GM12878 (cell line): ENCODE results near the gene ANXA10. TPM values are rescaled to one million over a fixed set of nuclear protein-coding genes. Genes with fewer than 3 reads are reported as not detected.

Experiments
- ATAC-seq: fragments of 200-7000 bp; cut with Tn5 transposase; 3 replicates; pipeline ENCODE4 v1.9.1; 2020; ENCODE audit warnings: mild to moderate bottlenecking, moderate library complexity
- BruUV-seq: library from RNA; stranded (reverse); fragments of 400-500 nt; replicated peaks from 2 replicates; lab custom pipeline; 2021; lab: Mats Ljungman, UMichigan
- CTCF ChIA-PET: fragments of 300-600 bp; sonication (Branson Sonifier 250); formaldehyde crosslinking; extraction: SDS; loops from one replicate; lab custom pipeline; 2021; ENCODE audit warnings: inconsistent platforms; lab: Yijun Ruan, JAX
- POLR2A ChIA-PET: fragments of 350-600 bp; formaldehyde crosslinking; extraction: SDS; loops from one replicate; lab custom pipeline; 2021; ENCODE audit warnings: inconsistent platforms; lab: Charles Lee
- RAD21 ChIA-PET: fragments of 300-600 bp; sonication (Branson Sonifier 250); formaldehyde crosslinking; loops from one replicate; lab custom pipeline; 2023; ENCODE audit warnings: antibody characterized with exemption; ENCODE audit not compliant: unreplicated experiment; lab: Charles Lee
- SMC1A ChIA-PET: fragments of 300-600 bp; sonication (Branson Sonifier 250); formaldehyde crosslinking; loops from one replicate; lab custom pipeline; 2023; ENCODE audit not compliant: unreplicated experiment, uncharacterized antibody; lab: Charles Lee
- DNase-seq: peaks from one replicate; pipeline ENCODE4 v3.0.0-alpha.2; 2011; ENCODE audit warnings: low read depth, low spot score
- FAIRE-seq: peaks from 3 replicates; lab custom pipeline; 2011; peaks lifted over from hg19 to GRCh38; lab: Jason Lieb, UNC
- H2AFZ ChIP-seq: 2 replicates; pipeline ENCODE4 v1.6.0; 2011; ENCODE audit warnings: low read depth, low read length, control low read depth; ENCODE audit not compliant: control insufficient read depth
- H3K27ac ChIP-seq: 2 replicates; pipeline ENCODE4 v1.5.1; 2011; ENCODE audit warnings: control low read depth; ENCODE audit not compliant: control insufficient read depth, insufficient read depth
- H3K27me3 ChIP-seq, 2 experiments: replicated peaks in 1 of 2; 2 replicates each; pipeline versions ENCODE4 v1.6.0 to v1.6.1; 2011; ENCODE audit warnings: low read length in 1 of 2; ENCODE audit not compliant: control insufficient read depth in 2 of 2, insufficient read depth in 2 of 2
- H3K36me3 ChIP-seq, 2 experiments: 2 replicates each; pipeline ENCODE4 v1.5.1; 2011; ENCODE audit warnings: low read length in 1 of 2; ENCODE audit not compliant: control insufficient read depth in 2 of 2, insufficient read depth in 2 of 2
- H3K4me1 ChIP-seq: 2 replicates; pipeline ENCODE4 v1.6.1; 2011; ENCODE audit warnings: mild to moderate bottlenecking, low read length, moderate library complexity, mixed read lengths; ENCODE audit not compliant: control insufficient read depth, insufficient read depth
- H3K4me2 ChIP-seq: 2 replicates; pipeline ENCODE4 v1.6.0; 2011; ENCODE audit warnings: control low read depth; ENCODE audit not compliant: control insufficient read depth, insufficient read depth
- H3K4me3 ChIP-seq: fragments of 200-600 bp; sonication (generic); 2 replicates; pipeline ENCODE4 v1.5.1; 2016
- H3K79me2 ChIP-seq: 2 replicates; pipeline ENCODE4 v1.6.0; 2011; ENCODE audit warnings: low read length; ENCODE audit not compliant: control insufficient read depth, insufficient read depth
- H3K9ac ChIP-seq: 2 replicates; pipeline ENCODE4 v1.8.0; 2011; ENCODE audit warnings: low read length, control low read depth, mixed read lengths; ENCODE audit not compliant: control insufficient read depth, insufficient read depth
- H3K9me3 ChIP-seq: replicated peaks from 3 replicates; pipeline ENCODE4 v1.5.1; 2011; ENCODE audit warnings: mild to moderate bottlenecking, low read length; ENCODE audit not compliant: control insufficient read depth, insufficient read depth
- H4K20me1 ChIP-seq: 2 replicates; pipeline ENCODE4 v1.6.0; 2011; ENCODE audit not compliant: control insufficient read depth, insufficient read depth
- ASH2L ChIP-seq: fragments of 300-600, 200-600 bp; sonication (generic); IDR thresholded peaks from 2 replicates; pipeline ENCODE4 v1.6.1; 2017; ENCODE audit warnings: low read depth, mild to moderate bottlenecking, borderline replicate concordance
- CBX5 ChIP-seq: sonication (generic); IDR thresholded peaks from 2 replicates; pipeline ENCODE4 v1.6.1; 2016; ENCODE audit warnings: low read depth, moderate library complexity, mild to moderate bottlenecking, inconsistent platforms
- CHD1 ChIP-seq: IDR thresholded peaks from 2 replicates; pipeline ENCODE4 v1.6.1; 2012; ENCODE audit warnings: low read depth, low read length, improper control_type of control experiment
- CHD4 ChIP-seq: fragments of 200-600 bp; sonication (generic); IDR thresholded peaks from 2 replicates; pipeline ENCODE4 v1.6.1; 2016; ENCODE audit warnings: mild to moderate bottlenecking
- EED ChIP-seq: sonication (generic); IDR thresholded peaks from 2 replicates; pipeline ENCODE4 v1.6.1; 2016; ENCODE audit warnings: antibody characterized with exemption, low read depth
- FOS ChIP-seq: IDR thresholded peaks from 3 replicates; pipeline ENCODE4 v1.6.1; 2011; ENCODE audit warnings: borderline replicate concordance; ENCODE audit not compliant: insufficient read length; ENCODE audit errors: extremely low read depth
- FOXM1 ChIP-seq: IDR thresholded peaks from 2 replicates; pipeline ENCODE4 v1.6.1; 2012; ENCODE audit warnings: low read depth, mild to moderate bottlenecking, inconsistent platforms, low read length, moderate library complexity
- HCFC1 ChIP-seq: fragments of 150-350 bp; IDR thresholded peaks from 2 replicates; pipeline ENCODE4 v1.6.1; 2014; ENCODE audit warnings: low read length
- HDAC6 ChIP-seq: fragments of 200-600 bp; sonication (generic); IDR thresholded peaks from one replicate; pipeline ENCODE4 v1.8.0; 2017; ENCODE audit warnings: antibody characterized with exemption; ENCODE audit not compliant: unreplicated experiment
- IRF4 ChIP-seq: IDR thresholded peaks from 2 replicates; pipeline ENCODE4 v1.6.1; 2011; ENCODE audit warnings: low read depth, low read length
- LARP7 ChIP-seq: fragments of 450-650 bp; IDR thresholded peaks from 2 replicates; pipeline ENCODE4 v1.6.1; 2017; ENCODE audit warnings: mild to moderate bottlenecking
- MEF2A ChIP-seq: IDR thresholded peaks from 2 replicates; pipeline ENCODE4 v1.6.1; 2011; ENCODE audit warnings: low read depth, mild to moderate bottlenecking, low read length, moderate library complexity; ENCODE audit not compliant: insufficient read depth
- NFIC ChIP-seq: IDR thresholded peaks from 2 replicates; pipeline ENCODE4 v1.6.1; 2012; ENCODE audit warnings: low read depth, mild to moderate bottlenecking, inconsistent platforms, low read length, moderate library complexity
- RCOR1 ChIP-seq: conservative IDR thresholded peaks from 2 replicates; pipeline ENCODE4 v1.6.1; 2012; ENCODE audit warnings: low read depth, low read length, improper control_type of control experiment
- SMAD1 ChIP-seq: fragments of 450-650 bp; IDR thresholded peaks from 2 replicates; pipeline ENCODE4 v1.6.1; 2018; ENCODE audit warnings: mild to moderate bottlenecking, low read depth; ENCODE audit not compliant: partially characterized antibody
- SP1 ChIP-seq: IDR thresholded peaks from one replicate; pipeline ENCODE4 v1.6.1; 2011; ENCODE audit warnings: low read depth, low read length
- TBL1XR1 ChIP-seq: IDR thresholded peaks from 2 replicates; pipeline ENCODE4 v1.6.1; 2012; ENCODE audit warnings: low read depth, low read length, improper control_type of control experiment
- ZNF622 ChIP-seq: fragments of 450-650 bp; IDR thresholded peaks from 2 replicates; pipeline ENCODE4 v1.6.1; 2017; ENCODE audit warnings: mild to moderate bottlenecking, inconsistent platforms
- WGBS: methylation state at CpG from one replicate; pipeline ENCODE4 v1.1.6; 2016; ENCODE audit warnings: low lambda C conversion rate; ENCODE audit not compliant: insufficient replicate concordance, insufficient coverage; ENCODE audit errors: missing lambda C conversion rate; 5-methylcytosine and 5-hydroxymethylcytosine counted together
- in situ Hi-C: fragments of 300-500 bp; cut with MboI; formaldehyde crosslinking; loops from 9 replicates; pipeline ENCODE4 v1.14.3; 2018; ENCODE audit warnings: mixed read lengths
- intact Hi-C: fragments of 100-400 bp; cut with micrococcal nuclease; formaldehyde crosslinking; loops from one replicate; pipeline ENCODE4 v1.14.2; 2022; ENCODE audit not compliant: unreplicated experiment
- polyA plus RNA-seq, 11 experiments: library from polyadenylated mRNA; depleted of rRNA in 4 of 11; unstranded in 6 of 11; stranded (reverse) in 5 of 11; fragments of >200 nt; fragmentation: Nextera tagmentation in 4 of 11; fragmentation: Illumina TruSeq in 1 of 11; extraction: Ambion mirVana in 4 of 11; extraction: Trizol in 1 of 11; gene quantifications; 1 replicate in 1 of 11; 2 replicates in 10 of 11; pipeline versions ENCODE4 v1.2.1 to v1.2.3, GENCODE V29; 2011 to 2016; ENCODE audit warnings: inconsistent platforms in 2 of 11, missing spikeins in 2 of 11, low read depth in 1 of 11
- total RNA-seq, 4 experiments: library from RNA; depleted of rRNA in 3 of 4; stranded (reverse); fragments of >200 nt in 3 of 4; fragmentation: Illumina TruSeq in 1 of 4; extraction: Trizol in 1 of 4; gene quantifications; 2 replicates each; pipeline versions ENCODE4 v1.2.1 to v1.2.3, GENCODE V29; 2013 to 2021
- TF ChIP-seq, protein P1 (sequence below): fragments of 450-650 bp; formaldehyde crosslinking; IDR thresholded peaks from 2 replicates; pipeline ENCODE4 v1.4.0; 2022; ENCODE audit warnings: mild to moderate bottlenecking, moderate library complexity
- TF ChIP-seq, protein P2 (sequence below): fragments of 150-350 bp; IDR thresholded peaks from 2 replicates; pipeline ENCODE4 v1.6.1; 2014; ENCODE audit warnings: mild to moderate bottlenecking, low read depth, low read length

ANXA10 gene
- total and polyA plus RNA-seq, 10 of the 15 experiments (the other 5 are each of a cell fraction or from before 2014, with no cell fraction given): not detected

- Histone ChIP-seq H3K27me3 (no peaks in the 10 kb centered on the region), H4K20me1 (no peaks in the 10 kb centered on the region), H3K4me3 (no peak overlapping the region), H3K79me2 (no peaks in the 10 kb centered on the region), H3K36me3 (no peaks in the 10 kb centered on the region), H3K27ac (no peak overlapping the region), H3K4me2 (no peak overlapping the region), H3K9ac (no peak overlapping the region), H3K9me3 (no peaks in the 10 kb centered on the region), H2AFZ (no peak overlapping the region), H3K4me1 (no peaks in the 10 kb centered on the region)
- no peak for FAIRE-seq
- SMC1A ChIA-PET: no interaction called here
- intact Hi-C loops: loop anchor here (1.0 to 10.0 kb wide), 5 partner anchors 90 to 1913 kb away; no protein-coding TSS in a partner anchor
- in situ Hi-C loops: loop anchor here (10.0 kb wide), 1 partner anchor 1053 kb away; no protein-coding TSS in a partner anchor
- POLR2A ChIA-PET: no interaction called here
- no peak for DNase-seq
- BruUV-seq: no TSS peak
- WGBS: 50% methylated on average over 5 of the region's 5 CpGs
- TF ChIP-seq CHD4 (no peak), FOXM1 (no peak), HDAC6 (no peak), ZNF622 (no peak), CHD1 (no peak), SP1 (no peak), SMAD1 (no peak), IRF4 (no peak), ASH2L (no peak), RCOR1 (no peak), FOS (no peak), TBL1XR1 (no peak), NFIC (no peak), CBX5 (no peak), MEF2A (no peak), EED (no peak), HCFC1 (no peak), LARP7 (no peak)
- TF ChIP-seq, protein P1, sequence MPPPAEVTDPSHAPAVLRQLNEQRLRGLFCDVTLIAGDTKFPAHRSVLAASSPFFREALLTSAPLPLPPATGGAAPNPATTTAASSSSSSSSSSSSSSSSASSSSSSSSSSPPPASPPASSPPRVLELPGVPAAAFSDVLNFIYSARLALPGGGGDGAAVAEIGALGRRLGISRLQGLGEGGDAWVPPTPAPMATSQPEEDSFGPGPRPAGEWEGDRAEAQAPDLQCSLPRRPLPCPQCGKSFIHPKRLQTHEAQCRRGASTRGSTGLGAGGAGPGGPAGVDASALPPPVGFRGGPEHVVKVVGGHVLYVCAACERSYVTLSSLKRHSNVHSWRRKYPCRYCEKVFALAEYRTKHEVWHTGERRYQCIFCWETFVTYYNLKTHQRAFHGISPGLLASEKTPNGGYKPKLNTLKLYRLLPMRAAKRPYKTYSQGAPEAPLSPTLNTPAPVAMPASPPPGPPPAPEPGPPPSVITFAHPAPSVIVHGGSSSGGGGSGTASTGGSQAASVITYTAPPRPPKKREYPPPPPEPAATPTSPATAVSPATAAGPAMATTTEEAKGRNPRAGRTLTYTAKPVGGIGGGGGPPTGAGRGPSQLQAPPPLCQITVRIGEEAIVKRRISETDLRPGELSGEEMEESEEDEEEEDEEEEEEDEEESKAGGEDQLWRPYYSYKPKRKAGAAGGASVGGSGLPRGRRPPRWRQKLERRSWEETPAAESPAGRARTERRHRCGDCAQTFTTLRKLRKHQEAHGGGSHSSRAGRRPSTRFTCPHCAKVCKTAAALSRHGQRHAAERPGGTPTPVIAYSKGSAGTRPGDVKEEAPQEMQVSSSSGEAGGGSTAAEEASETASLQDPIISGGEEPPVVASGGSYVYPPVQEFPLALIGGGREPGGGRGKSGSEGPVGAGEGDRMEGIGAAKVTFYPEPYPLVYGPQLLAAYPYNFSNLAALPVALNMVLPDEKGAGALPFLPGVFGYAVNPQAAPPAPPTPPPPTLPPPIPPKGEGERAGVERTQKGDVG (CRISPR knock-in tag): no peak
- TF ChIP-seq, protein P2, sequence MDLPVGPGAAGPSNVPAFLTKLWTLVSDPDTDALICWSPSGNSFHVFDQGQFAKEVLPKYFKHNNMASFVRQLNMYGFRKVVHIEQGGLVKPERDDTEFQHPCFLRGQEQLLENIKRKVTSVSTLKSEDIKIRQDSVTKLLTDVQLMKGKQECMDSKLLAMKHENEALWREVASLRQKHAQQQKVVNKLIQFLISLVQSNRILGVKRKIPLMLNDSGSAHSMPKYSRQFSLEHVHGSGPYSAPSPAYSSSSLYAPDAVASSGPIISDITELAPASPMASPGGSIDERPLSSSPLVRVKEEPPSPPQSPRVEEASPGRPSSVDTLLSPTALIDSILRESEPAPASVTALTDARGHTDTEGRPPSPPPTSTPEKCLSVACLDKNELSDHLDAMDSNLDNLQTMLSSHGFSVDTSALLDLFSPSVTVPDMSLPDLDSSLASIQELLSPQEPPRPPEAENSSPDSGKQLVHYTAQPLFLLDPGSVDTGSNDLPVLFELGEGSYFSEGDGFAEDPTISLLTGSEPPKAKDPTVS: no peak
- RAD21 ChIA-PET: interaction anchor here (1.0 kb wide), 1 partner anchor 75 kb away, joined by 3 read pairs; no protein-coding TSS in a partner anchor
- no peak for ATAC-seq
- CTCF ChIA-PET: interaction anchor here (0.7 to 1.4 kb wide), 2 partner anchors 87 to 457 kb away, joined by 3 to 4 read pairs; no protein-coding TSS in a partner anchor
These were observed 14.6 kb upstream of the ANXA10 start for GRCh38 chr4:168077726-168078239.
